Fibroblast of the aortic adventitia (primary cell): ENCODE results near the gene ERGIC1. TPM values are rescaled to one million over a fixed set of nuclear protein-coding genes. Genes with fewer than 3 reads are reported as not detected.
A peak's percentile ranks its signal among the peaks of the same experiment; 100 is the strongest.

Experiments
- DNase-seq: peaks from one replicate; pipeline ENCODE4 v3.0.0-alpha.2; 2010; ENCODE audit warnings: low read depth
- H3K4me3 ChIP-seq: 2 replicates; pipeline ENCODE4 v1.5.1; 2011; ENCODE audit warnings: low read depth, mild to moderate bottlenecking, control low read depth, low read length, moderate library complexity
- CTCF ChIP-seq: IDR thresholded peaks from 2 replicates; pipeline ENCODE4 v1.5.1; 2011; ENCODE audit warnings: mild to moderate bottlenecking, low read length, control low read depth, inconsistent platforms; ENCODE audit not compliant: insufficient read depth
- total RNA-seq: library from RNA; depleted of rRNA; stranded (reverse); fragments of >200 nt; gene quantifications from 2 replicates; pipeline ENCODE4 v1.2.3, GENCODE V29; 2012; ENCODE audit warnings: low replicate concordance

ERGIC1 gene
- total RNA-seq, 1 donor: 193 TPM

DNA sequence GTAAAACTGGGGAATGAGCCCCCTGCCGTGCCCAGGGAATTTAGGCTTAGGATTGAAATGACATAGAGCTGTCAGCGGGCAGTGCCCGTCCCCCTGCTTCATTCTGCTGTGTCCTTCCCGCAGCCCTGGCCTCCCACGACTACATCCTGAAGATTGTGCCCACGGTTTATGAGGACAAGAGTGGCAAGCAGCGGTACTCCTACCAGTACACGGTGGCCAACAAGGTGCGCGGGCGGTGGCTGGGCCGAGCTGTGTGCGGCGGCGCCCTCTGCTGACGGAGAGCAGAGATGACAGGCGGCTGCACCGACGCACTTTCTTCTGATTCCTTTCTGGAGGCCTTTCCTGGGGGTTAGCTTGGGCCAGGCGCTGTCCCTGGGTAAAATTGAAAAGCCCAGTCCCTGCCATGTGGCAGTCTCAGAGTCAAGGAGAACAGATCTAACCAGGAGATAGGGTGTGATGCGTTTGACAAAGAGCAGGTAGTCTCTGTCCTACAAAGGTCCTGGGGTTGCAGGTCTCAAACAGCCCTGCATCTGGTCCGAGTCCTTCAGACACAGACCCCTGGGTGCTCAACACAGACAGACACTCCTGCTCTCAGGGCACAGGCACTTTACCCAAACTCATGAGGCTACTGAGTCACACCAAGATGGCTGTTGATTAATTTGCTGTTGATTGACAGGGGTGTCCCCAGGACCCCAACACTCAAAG lies 98.4 kb downstream of the ERGIC1 start:
- TF ChIP-seq CTCF: peak; percentile 92
- no peak overlapping the region for H3K4me3 ChIP-seq
- peak; percentile 62 for DNase-seq

- no peak for DNase-seq
- H3K4me3 ChIP-seq: no peak overlapping the region
- no peak for TF ChIP-seq CTCF
Measured at GRCh38 chr5:172933238-172933637, 99.2 kb downstream of the ERGIC1 start.

DNA sequence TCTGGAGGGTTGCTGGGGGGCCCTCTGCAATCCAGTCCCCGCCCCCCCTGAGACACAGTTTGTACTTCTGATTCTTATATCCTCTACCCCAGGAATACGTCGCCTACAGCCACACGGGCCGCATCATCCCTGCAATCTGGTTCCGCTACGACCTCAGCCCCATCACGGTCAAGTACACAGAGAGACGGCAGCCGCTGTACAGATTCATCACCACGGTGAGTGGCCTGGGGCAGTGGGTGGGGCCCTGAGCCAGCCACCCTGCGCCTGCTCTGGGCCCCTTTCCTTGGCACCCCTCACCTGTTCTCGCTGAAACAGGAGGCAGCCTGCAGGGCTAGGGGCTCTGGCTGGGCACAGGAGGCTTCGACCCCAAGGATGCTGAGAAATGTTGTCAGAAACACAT lies 101.0 kb downstream of the ERGIC1 start:
- no peak for TF ChIP-seq CTCF
- DNase-seq: no peak
- H3K4me3 ChIP-seq: no peak overlapping the region

- no peak for TF ChIP-seq CTCF
- DNase-seq: no peak
- H3K4me3 ChIP-seq: no peak overlapping the region
Measured at GRCh38 chr5:172936401-172936800, 102.3 kb downstream of the ERGIC1 start.

- H3K4me3 ChIP-seq: no peak overlapping the region
- TF ChIP-seq CTCF: peak; percentile 21
- no peak for DNase-seq
Measured at GRCh38 chr5:172939071-172939470, 105.0 kb downstream of the ERGIC1 start.

GRCh38 chr5:172939611-172940267 lies 105.7 kb downstream of the ERGIC1 start:
- no peak for TF ChIP-seq CTCF
- no peak overlapping the region for H3K4me3 ChIP-seq
- DNase-seq: no peak
